Fibroblast of lung (primary cell): ENCODE results near the gene FAM219B. TPM values are rescaled to one million over a fixed set of nuclear protein-coding genes. Genes with fewer than 3 reads are reported as not detected.

Experiments used
- DNase-seq, 2 donors: peaks; one replicate each; pipeline versions ENCODE4 v3.0.0 to v3.0.0-alpha.2; 2010; ENCODE audit warnings: low read depth in 2 of 2
- H2AFZ ChIP-seq: 2 replicates; pipeline ENCODE4 v1.5.1; 2012; ENCODE audit warnings: low read length, control low read depth, inconsistent platforms
- H3K27ac ChIP-seq: 2 replicates; pipeline ENCODE4 v1.5.1; 2011; ENCODE audit warnings: low read length, control low read depth; ENCODE audit not compliant: insufficient read depth
- H3K27me3 ChIP-seq: 2 replicates; pipeline ENCODE4 v1.5.1; 2011; ENCODE audit warnings: mild to moderate bottlenecking, low read length; ENCODE audit not compliant: control insufficient read depth, insufficient read depth
- H3K36me3 ChIP-seq: 2 replicates; pipeline ENCODE4 v1.5.1; 2011; ENCODE audit warnings: low read length; ENCODE audit not compliant: control insufficient read depth, insufficient read depth
- H3K4me1 ChIP-seq: 2 replicates; pipeline ENCODE4 v1.5.1; 2011; ENCODE audit warnings: low read length; ENCODE audit not compliant: control insufficient read depth, insufficient read depth; ENCODE audit errors: extremely low read depth
- H3K4me2 ChIP-seq: 2 replicates; pipeline ENCODE4 v1.5.1; 2011; ENCODE audit warnings: low read length, control low read depth; ENCODE audit not compliant: insufficient read depth; ENCODE audit errors: extremely low read depth
- H3K4me3 ChIP-seq, 4 experiments: fragments of 200-600 bp in 1 of 4; sonication (generic) in 1 of 4; replicated peaks in 1 of 4; 2 replicates each; pipeline ENCODE4 v1.5.1; 2011 to 2016; ENCODE audit warnings: low read length in 4 of 4, low read depth in 3 of 4, mild to moderate bottlenecking in 3 of 4, control low read depth in 2 of 4, inconsistent platforms in 1 of 4, mixed read lengths in 1 of 4; ENCODE audit not compliant: insufficient read depth in 1 of 4; ENCODE audit errors: control extremely low read depth in 1 of 4
- H3K79me2 ChIP-seq: 2 replicates; pipeline ENCODE4 v1.5.1; 2012; ENCODE audit warnings: mild to moderate bottlenecking, low read length, inconsistent platforms; ENCODE audit not compliant: control insufficient read depth, insufficient read depth
- H3K9ac ChIP-seq: 2 replicates; pipeline ENCODE4 v1.5.1; 2011; ENCODE audit warnings: mild to moderate bottlenecking, low read length, control low read depth; ENCODE audit not compliant: insufficient read depth
- H3K9me3 ChIP-seq: 2 replicates; pipeline ENCODE4 v1.5.1; 2012; ENCODE audit warnings: low read depth, low read length; ENCODE audit not compliant: control insufficient read depth, insufficient read depth
- H4K20me1 ChIP-seq: 2 replicates; pipeline ENCODE4 v1.5.1; 2011; ENCODE audit warnings: low read length; ENCODE audit not compliant: control insufficient read depth, insufficient read depth; ENCODE audit errors: extremely low read depth
- CTCF ChIP-seq, 2 donors: IDR thresholded peaks in 1 of 2; conservative IDR thresholded peaks in 1 of 2; 1 replicate in 1 of 2; 2 replicates in 1 of 2; pipeline ENCODE4 v1.5.1; 2011 to 2012; ENCODE audit warnings: low read length in 2 of 2, control low read depth in 1 of 2, inconsistent platforms in 1 of 2, low read depth in 1 of 2, mild to moderate bottlenecking in 1 of 2
- EZH2 ChIP-seq: IDR thresholded peaks from 2 replicates; pipeline ENCODE4 v1.5.1; 2012; ENCODE audit warnings: low read length, control low read depth, mild to moderate bottlenecking; ENCODE audit errors: missing control alignments
- polyA plus RNA-seq, 2 donors: library from polyadenylated mRNA; depleted of rRNA in 1 of 2; stranded (reverse) in 1 of 2; unstranded in 1 of 2; fragments of >200 nt; gene quantifications; 2 replicates each; pipeline ENCODE4 v1.2.1, GENCODE V29; 2011 to 2012; ENCODE audit warnings: missing spikeins in 1 of 2
- total RNA-seq: library from RNA; depleted of rRNA; stranded (reverse); fragments of >200 nt; gene quantifications from 2 replicates; pipeline ENCODE4 v1.2.1, GENCODE V29; 2014

Gene FAM219B
- total and polyA plus RNA-seq, 2 donors (not counting 1 experiment from before 2014, with no cell fraction given), result 35.3 to 53.8 TPM

GRCh38 chr15:74878273-74878672 lies 28.4 kb downstream of the FAM219B start:
- H3K27ac ChIP-seq, result no peak overlapping the region
- H3K79me2 ChIP-seq, result no peaks in the 10 kb centered on the region
- no peak overlapping the region for H3K4me2 ChIP-seq
- no peaks in the 10 kb centered on the region for H4K20me1 ChIP-seq
- H3K9ac ChIP-seq, result no peak overlapping the region
- no peaks in the 10 kb centered on the region for H3K4me1 ChIP-seq
- no peaks in the 10 kb centered on the region for H3K9me3 ChIP-seq
- H2AFZ ChIP-seq, result no peak overlapping the region
- no peak for DNase-seq
- no peaks in the 10 kb centered on the region for H3K36me3 ChIP-seq
- no peak overlapping the region for H3K4me3 ChIP-seq
- TF ChIP-seq CTCF (conservative IDR thresholded peaks at IDR 0.05 in 1 of 2, IDR thresholded peaks at IDR 0.05 in 1 of 2; ENCODE audit: low read depth in 1 of 2, low read length in 2 of 2) (no peak), EZH2 (no peak)
- no peaks in the 10 kb centered on the region for H3K27me3 ChIP-seq

GRCh38 chr15:74873756-74874424 lies 32.8 kb downstream of the FAM219B start:
- Histone ChIP-seq H3K4me2 (peak overlapping the region; percentile 96), H3K4me1 (no peaks in the 10 kb centered on the region), H3K9ac (no peak overlapping the region), H2AFZ (peak overlapping the region; percentile 72), H4K20me1 (no peaks in the 10 kb centered on the region), H3K9me3 (no peaks in the 10 kb centered on the region), H3K27ac (no peak overlapping the region), H3K79me2 (peaks cover 24% of the 10 kb centered on the region), H3K4me3 (peak overlapping the region; percentile 69 to 99 (median 94)), H3K36me3 (no peaks in the 10 kb centered on the region), H3K27me3 (no peaks in the 10 kb centered on the region)
- TF ChIP-seq EZH2 (no peak), CTCF (conservative IDR thresholded peaks at IDR 0.05 in 1 of 2, IDR thresholded peaks at IDR 0.05 in 1 of 2; ENCODE audit: low read depth in 1 of 2, low read length in 2 of 2) (no peak)
- peak in 1 of 2 donors; percentile 13 for DNase-seq

GRCh38 chr15:74873036-74873755 lies 33.5 kb downstream of the FAM219B start, which contains the start of gene SCAMP2:
Gene SCAMP2 (minus strand): TSS chr15:74873365. CDS start chr15:74873255, 110 bp downstream.
- peak; percentile 94 to 96 for DNase-seq
- Histone ChIP-seq H3K27ac (peak within 1 kb of the TSS; percentile 99), H3K9ac (peak within 1 kb of the TSS; percentile 98), H2AFZ (peak within 1 kb of the TSS; percentile 85), H3K9me3 (no peaks in the 10 kb centered on the region), H4K20me1 (no peaks in the 10 kb centered on the region), H3K4me2 (peak within 1 kb of the TSS; percentile 96), H3K4me1 (no peaks in the 10 kb centered on the region), H3K79me2 (peaks cover 28% of the 10 kb centered on the region), H3K27me3 (no peaks in the 10 kb centered on the region), H3K36me3 (no peaks in the 10 kb centered on the region), H3K4me3 (peak within 1 kb of the TSS; percentile 69 to 99 (median 94))
- TF ChIP-seq CTCF (conservative IDR thresholded peaks at IDR 0.05 in 1 of 2, IDR thresholded peaks at IDR 0.05 in 1 of 2; ENCODE audit: low read depth in 1 of 2, low read length in 2 of 2) (no peak), EZH2 (no peak)
